K562 (cell line): ENCODE data around the gene CLCN4. TPM values are rescaled to one million over a fixed set of nuclear protein-coding genes. Genes with fewer than 3 reads are reported as not detected.

Source experiments
- ATAC-seq: fragments of 200-7000 bp; cut with Tn5 transposase; 3 replicates; pipeline ENCODE4 v1.9.1; 2020; ENCODE audit warnings: moderate library complexity
- BruUV-seq: library from RNA; stranded (reverse); fragments of 400-500 nt; replicated peaks from 2 replicates; lab custom pipeline; 2021; lab: Mats Ljungman, UMichigan
- CTCF ChIA-PET: fragments of 300-600 bp; formaldehyde crosslinking; extraction: SDS; loops from one replicate; lab custom pipeline; 2021; ENCODE audit warnings: low intra/inter-chr PET ratio; lab: Yijun Ruan, JAX
- POLR2A ChIA-PET: fragments of 300-600, 350-650 bp; sonication (Branson Sonifier 250); formaldehyde crosslinking; extraction: SDS; loops from one replicate; lab custom pipeline; 2021; ENCODE audit warnings: antibody characterized with exemption, inconsistent platforms; lab: Yijun Ruan, JAX
- DNase-seq, 4 experiments: peaks; one replicate each; pipeline versions ENCODE4 v3.0.0 to v3.0.0-alpha.2; 2011 to 2018; ENCODE audit warnings: low spot score in 3 of 4, mixed read lengths in 3 of 4; ENCODE audit errors: extremely low read depth in 1 of 4
- FAIRE-seq: peaks from 2 replicates; lab custom pipeline; 2011; peaks lifted over from hg19 to GRCh38; lab: Jason Lieb, UNC
- H2AFZ ChIP-seq: 2 replicates; pipeline ENCODE4 v1.6.0; 2011; ENCODE audit warnings: low read depth, low read length, control low read depth, inconsistent platforms
- H3K27ac ChIP-seq: fragments of 200-600 bp; 3 replicates; pipeline ENCODE4 v1.8.0; 2011; ENCODE audit warnings: low read depth, mild to moderate bottlenecking, control low read depth, inconsistent platforms, low read length, moderate library complexity, mixed read lengths; ENCODE audit errors: extremely low read depth
- H3K27me3 ChIP-seq, 2 experiments: fragments of 300-600 bp in 1 of 2; 2 replicates in 1 of 2; 3 replicates in 1 of 2; pipeline versions ENCODE4 v1.6.0 to v1.8.0; 2011; ENCODE audit warnings: inconsistent platforms in 2 of 2, low read length in 2 of 2, mild to moderate bottlenecking in 1 of 2, mixed read lengths in 1 of 2, moderate library complexity in 1 of 2; ENCODE audit not compliant: control insufficient read depth in 2 of 2, insufficient read depth in 2 of 2
- H3K36me3 ChIP-seq: fragments of 300-600 bp; 3 replicates; pipeline ENCODE4 v1.8.0; 2011; ENCODE audit warnings: mild to moderate bottlenecking, low read length, inconsistent platforms; ENCODE audit not compliant: control insufficient read depth, insufficient read depth
- H3K4me1 ChIP-seq, 2 experiments: fragments of 200-600 bp in 1 of 2; replicated peaks in 1 of 2; 2 replicates in 1 of 2; 3 replicates in 1 of 2; pipeline versions ENCODE4 v1.5.1 to v1.8.0; 2011; ENCODE audit warnings: inconsistent platforms in 2 of 2, low read length in 2 of 2, mild to moderate bottlenecking in 1 of 2, mixed read lengths in 1 of 2, moderate library complexity in 1 of 2; ENCODE audit not compliant: control insufficient read depth in 2 of 2, insufficient read depth in 2 of 2
- H3K4me2 ChIP-seq: 2 replicates; pipeline ENCODE4 v1.6.1; 2011; ENCODE audit warnings: low read length, control low read depth, inconsistent platforms, mixed read lengths; ENCODE audit not compliant: insufficient read depth
- H3K4me3 ChIP-seq: fragments of 200-600 bp; sonication (generic), shearing (Covaris generic); 2 replicates; pipeline ENCODE4 v1.5.1; 2016; ENCODE audit warnings: control low read depth, inconsistent platforms
- H3K79me2 ChIP-seq: fragments of 200-600 bp; 3 replicates; pipeline ENCODE4 v1.8.0; 2011; ENCODE audit warnings: low read length, inconsistent platforms; ENCODE audit not compliant: control insufficient read depth, insufficient read depth
- H3K9ac ChIP-seq, 2 experiments: 2 replicates each; pipeline versions ENCODE4 v1.6.0 to v1.6.1; 2011; ENCODE audit warnings: low read depth in 2 of 2, low read length in 2 of 2, control low read depth in 1 of 2, inconsistent platforms in 1 of 2, mild to moderate bottlenecking in 1 of 2, mixed read lengths in 1 of 2; ENCODE audit not compliant: insufficient read depth in 1 of 2
- H3K9me1 ChIP-seq: one replicate; pipeline ENCODE4 v1.6.0; 2011; ENCODE audit warnings: inconsistent platforms, mild to moderate bottlenecking, low read length, moderate library complexity; ENCODE audit not compliant: control insufficient read depth, insufficient read depth
- H3K9me3 ChIP-seq: replicated peaks from 2 replicates; pipeline ENCODE4 v1.5.1; 2011; ENCODE audit warnings: low read depth, low read length, inconsistent platforms; ENCODE audit not compliant: control insufficient read depth, insufficient read depth
- H4K20me1 ChIP-seq: replicated peaks from 2 replicates; pipeline ENCODE4 v1.6.1; 2011; ENCODE audit warnings: low read length, inconsistent platforms, mixed read lengths; ENCODE audit not compliant: control insufficient read depth, insufficient read depth
- ARID1B ChIP-seq: fragments of 450-650 bp; IDR thresholded peaks from 2 replicates; pipeline ENCODE4 v1.6.1; 2016; ENCODE audit warnings: antibody characterized with exemption, mild to moderate bottlenecking, inconsistent platforms
- BRD9 ChIP-seq: fragments of 450-650 bp; IDR thresholded peaks from 2 replicates; pipeline ENCODE4 v1.6.1; 2018; ENCODE audit warnings: low read depth; ENCODE audit not compliant: partially characterized antibody
- HSF4 ChIP-seq: fragments of 250-450 bp; sonication (Bioruptor Pico); IDR thresholded peaks from 2 replicates; pipeline ENCODE4 v2.1.2; 2022; ENCODE audit warnings: mild to moderate bottlenecking, moderate library complexity, borderline replicate concordance
- ILF3 ChIP-seq: fragments of 450-650 bp; IDR thresholded peaks from 2 replicates; pipeline ENCODE4 v1.6.1; 2018; ENCODE audit warnings: antibody characterized with exemption, mild to moderate bottlenecking, moderate library complexity, borderline replicate concordance
- WGBS: fragments of 100-300 bp; shearing (Covaris generic); methylation state at CpG from one replicate; pipeline ENCODE4 v1.1.6; 2016; ENCODE audit warnings: low coverage, mixed read lengths; ENCODE audit not compliant: insufficient coverage; ENCODE audit errors: missing lambda C conversion rate; 5-methylcytosine and 5-hydroxymethylcytosine counted together
- in situ Hi-C: fragments of 300-500 bp; cut with MboI; formaldehyde crosslinking; loops from 4 replicates; pipeline ENCODE4 v1.15.0; 2018; ENCODE audit warnings: inconsistent platforms, mixed read lengths
- intact Hi-C: fragments of 100-400 bp; cut with micrococcal nuclease; formaldehyde crosslinking; loops from 2 replicates; pipeline ENCODE4 v1.14.2; 2022
- polyA plus RNA-seq, 8 experiments: library from polyadenylated mRNA; depleted of rRNA in 4 of 8; stranded (reverse) in 5 of 8; unstranded in 3 of 8; fragments of >200 nt; fragmentation: Nextera tagmentation in 2 of 8; fragmentation: Illumina TruSeq in 1 of 8; extraction: Ambion mirVana in 2 of 8; extraction: Trizol in 1 of 8; gene quantifications; 2 replicates each; pipeline versions ENCODE4 v1.2.1 to v1.2.3, GENCODE V29; 2011 to 2014; ENCODE audit warnings: inconsistent platforms in 1 of 8, missing spikeins in 1 of 8
- total RNA-seq, 7 experiments: library from RNA; depleted of rRNA in 6 of 7; stranded (reverse); fragments of >200 nt in 6 of 7; fragmentation: Illumina TruSeq in 2 of 7; extraction: Trizol in 2 of 7; gene quantifications; 2 replicates each; pipeline versions ENCODE4 v1.2.1 to v1.2.3, GENCODE V29; 2011 to 2021; ENCODE audit warnings: low replicate concordance in 1 of 7
- TF ChIP-seq, protein P1 (sequence below), 2 experiments: fragments of 450-650 bp in 1 of 2; sonication (generic) in 1 of 2; formaldehyde crosslinking in 1 of 2; IDR thresholded peaks in 1 of 2; conservative IDR thresholded peaks in 1 of 2; 2 replicates each; pipeline versions ENCODE4 v1.6.1 to v1.8.1; 2016 to 2023; ENCODE audit warnings: mild to moderate bottlenecking in 2 of 2, moderate library complexity in 2 of 2, inconsistent platforms in 1 of 2, missing genetic modification reagents in 1 of 2
- TF ChIP-seq, protein P2 (sequence below), 2 experiments: IDR thresholded peaks; 2 replicates each; pipeline ENCODE4 v1.6.1; 2011; ENCODE audit warnings: borderline replicate concordance in 1 of 2, control low read depth in 1 of 2, low read depth in 1 of 2, low read length in 1 of 2, mild to moderate bottlenecking in 1 of 2, mixed read lengths in 1 of 2, moderate library complexity in 1 of 2; ENCODE audit not compliant: insufficient read depth in 1 of 2, insufficient read length in 1 of 2, poor library complexity in 1 of 2, severe bottlenecking in 1 of 2; ENCODE audit errors: extremely low read depth in 1 of 2

CLCN4 gene
- total and polyA plus RNA-seq, 9 of the 15 experiments (the other 6 are each of a cell fraction or from before 2014, with no cell fraction given): 0.03 to 0.24 (median 0.10) TPM; not detected in 1

DNA sequence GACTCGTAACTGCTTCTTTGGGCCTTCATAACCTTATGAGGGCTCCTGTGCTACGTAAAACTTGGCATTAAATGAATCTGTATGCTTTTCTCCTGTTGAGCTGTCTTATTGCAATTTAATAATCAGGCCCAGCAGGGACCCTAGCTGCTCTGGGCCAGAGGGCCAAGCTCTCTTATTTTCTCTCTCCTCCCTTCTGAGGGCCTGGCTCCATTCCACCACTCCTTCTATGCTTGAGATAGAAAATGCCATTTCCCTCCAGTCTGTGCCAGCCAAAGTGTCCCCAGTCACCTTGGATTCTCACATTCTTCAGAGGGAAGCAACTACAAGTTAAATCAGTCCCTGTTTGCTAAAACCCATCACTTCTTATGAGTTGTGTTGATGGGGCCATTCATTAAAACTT lies 90.1 kb downstream of the CLCN4 start:
- H3K4me2 ChIP-seq: no peak overlapping the region
- H3K27ac ChIP-seq: no peak overlapping the region
- ChIA-PET POLR2A (no interaction called here), CTCF (no interaction called here)
- no peak overlapping the region for H3K9ac ChIP-seq
- intact Hi-C loops (no loop called here), in situ Hi-C loops (no loop called here)
- FAIRE-seq: no peak
- H3K36me3 ChIP-seq: no peaks in the 10 kb centered on the region
- H3K9me1 ChIP-seq: no peaks in the 10 kb centered on the region
- no peaks in the 10 kb centered on the region for H3K9me3 ChIP-seq
- WGBS: 6% methylated on average over 2 of the region's 2 CpGs
- no peaks in the 10 kb centered on the region for H3K27me3 ChIP-seq
- BruUV-seq: no TSS peak
- no peak for TF ChIP-seq HSF4 (CRISPR knock-in tag)
- no peak for TF ChIP-seq BRD9
- TF ChIP-seq, protein P1, sequence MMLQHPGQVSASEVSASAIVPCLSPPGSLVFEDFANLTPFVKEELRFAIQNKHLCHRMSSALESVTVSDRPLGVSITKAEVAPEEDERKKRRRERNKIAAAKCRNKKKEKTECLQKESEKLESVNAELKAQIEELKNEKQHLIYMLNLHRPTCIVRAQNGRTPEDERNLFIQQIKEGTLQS (IDR thresholded peaks at IDR 0.05): no peak
- TF ChIP-seq, protein P1 (CRISPR knock-in tag; conservative IDR thresholded peaks at IDR 0.05): no peak
- TF ChIP-seq ILF3: no peak
- TF ChIP-seq, protein P2, sequence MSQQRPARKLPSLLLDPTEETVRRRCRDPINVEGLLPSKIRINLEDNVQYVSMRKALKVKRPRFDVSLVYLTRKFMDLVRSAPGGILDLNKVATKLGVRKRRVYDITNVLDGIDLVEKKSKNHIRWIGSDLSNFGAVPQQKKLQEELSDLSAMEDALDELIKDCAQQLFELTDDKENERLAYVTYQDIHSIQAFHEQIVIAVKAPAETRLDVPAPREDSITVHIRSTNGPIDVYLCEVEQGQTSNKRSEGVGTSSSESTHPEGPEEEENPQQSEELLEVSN (IDR thresholded peaks at IDR 0.05; ENCODE audit: borderline replicate concordance in 1 of 2, extremely low read depth in 1 of 2, insufficient read depth in 1 of 2, insufficient read length in 1 of 2, low read depth in 1 of 2, low read length in 1 of 2, poor library complexity in 1 of 2, severe bottlenecking in 1 of 2): no peak
- TF ChIP-seq ARID1B: no peak
- no peaks in the 10 kb centered on the region for H4K20me1 ChIP-seq
- no peak for ATAC-seq
- no peak overlapping the region for H3K4me3 ChIP-seq
- no peak for DNase-seq
- H2AFZ ChIP-seq: no peak overlapping the region
- H3K79me2 ChIP-seq: no peaks in the 10 kb centered on the region
- H3K4me1 ChIP-seq: no peaks in the 10 kb centered on the region
